ENCODE measurements around the gene AP2M1. TPM values are rescaled to one million over a fixed set of nuclear protein-coding genes. Genes with fewer than 3 reads are reported as not detected.

AP2M1 gene
- polyA plus RNA-seq, 1 donor from 2014 or later: 551 TPM

DNA sequence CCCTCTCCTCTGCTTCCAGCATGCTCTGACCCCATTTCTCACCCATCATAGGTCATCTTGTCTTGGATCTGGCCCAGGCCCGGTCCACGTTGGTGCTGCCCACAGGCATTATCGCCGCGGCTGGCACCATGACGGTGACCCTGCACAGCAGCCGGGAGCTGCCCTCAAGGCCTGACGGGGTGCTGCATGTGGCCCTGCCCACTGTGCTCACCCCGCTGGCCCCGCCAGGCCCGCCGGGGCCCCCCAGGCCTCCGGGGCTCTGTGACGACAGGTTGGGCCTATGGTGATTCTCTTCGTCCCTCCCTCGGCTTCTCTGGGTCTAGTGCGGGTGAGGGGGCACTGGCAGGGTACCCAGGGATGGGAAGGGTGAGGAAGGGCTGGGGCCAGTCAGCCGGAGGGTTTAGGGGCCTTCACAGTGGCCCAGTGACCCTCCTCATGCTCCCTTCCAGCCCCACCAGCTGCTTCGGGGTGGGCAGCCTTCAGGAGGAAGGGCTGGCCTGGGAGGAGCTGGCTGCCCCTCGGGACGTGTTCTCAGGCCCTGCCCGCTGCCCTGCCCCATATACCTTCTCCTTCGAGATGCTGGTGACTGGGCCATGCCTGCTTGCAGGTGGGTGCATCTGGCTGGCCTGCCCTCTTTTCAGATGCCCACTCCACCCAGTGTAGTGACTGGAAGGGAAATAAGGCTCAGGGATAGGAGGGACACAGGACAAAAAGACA, 58.6 kb downstream of the AP2M1 start:
- H3K4me2 ChIP-seq (ENCODE audit: low read length): no peak overlapping the region
- no peak overlapping the region for H3K9ac ChIP-seq (ENCODE audit: low read length)
- H3K36me3 ChIP-seq (ENCODE audit: insufficient read depth, low read length): no peaks in the 10 kb centered on the region
- H3F3A ChIP-seq (ENCODE audit: insufficient read depth, low read length, poor library complexity, severe bottlenecking): no peaks in the 10 kb centered on the region
- H3K9me2 ChIP-seq (ENCODE audit: insufficient read depth, low read length): no peaks in the 10 kb centered on the region
- H3K79me2 ChIP-seq (replicated peaks; ENCODE audit: insufficient read depth, low read length): no peaks in the 10 kb centered on the region
- no peak overlapping the region for H2AFZ ChIP-seq (ENCODE audit: low read depth, low read length)
- H3K4me3 ChIP-seq (ENCODE audit: low read length): no peak overlapping the region
- no peaks in the 10 kb centered on the region for H3K9me3 ChIP-seq (ENCODE audit: low read length)
- TF ChIP-seq EZH2 (IDR thresholded peaks at IDR 0.05; ENCODE audit: borderline replicate concordance, insufficient read depth, low read length, poor library complexity, severe bottlenecking): no peak
- TF ChIP-seq TAF1 (IDR thresholded peaks at IDR 0.05; ENCODE audit: low read depth): no peak
- TF ChIP-seq MXI1 (conservative IDR thresholded peaks at IDR 0.05; ENCODE audit: poor library complexity, severe bottlenecking): no peak
- TF ChIP-seq, protein P1, sequence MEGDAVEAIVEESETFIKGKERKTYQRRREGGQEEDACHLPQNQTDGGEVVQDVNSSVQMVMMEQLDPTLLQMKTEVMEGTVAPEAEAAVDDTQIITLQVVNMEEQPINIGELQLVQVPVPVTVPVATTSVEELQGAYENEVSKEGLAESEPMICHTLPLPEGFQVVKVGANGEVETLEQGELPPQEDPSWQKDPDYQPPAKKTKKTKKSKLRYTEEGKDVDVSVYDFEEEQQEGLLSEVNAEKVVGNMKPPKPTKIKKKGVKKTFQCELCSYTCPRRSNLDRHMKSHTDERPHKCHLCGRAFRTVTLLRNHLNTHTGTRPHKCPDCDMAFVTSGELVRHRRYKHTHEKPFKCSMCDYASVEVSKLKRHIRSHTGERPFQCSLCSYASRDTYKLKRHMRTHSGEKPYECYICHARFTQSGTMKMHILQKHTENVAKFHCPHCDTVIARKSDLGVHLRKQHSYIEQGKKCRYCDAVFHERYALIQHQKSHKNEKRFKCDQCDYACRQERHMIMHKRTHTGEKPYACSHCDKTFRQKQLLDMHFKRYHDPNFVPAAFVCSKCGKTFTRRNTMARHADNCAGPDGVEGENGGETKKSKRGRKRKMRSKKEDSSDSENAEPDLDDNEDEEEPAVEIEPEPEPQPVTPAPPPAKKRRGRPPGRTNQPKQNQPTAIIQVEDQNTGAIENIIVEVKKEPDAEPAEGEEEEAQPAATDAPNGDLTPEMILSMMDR (IDR thresholded peaks at IDR 0.05; ENCODE audit: poor library complexity, severe bottlenecking): no peak
- no peak for TF ChIP-seq RAD21 (conservative IDR thresholded peaks at IDR 0.05)
- TF ChIP-seq EP300 (conservative IDR thresholded peaks at IDR 0.05; ENCODE audit: poor library complexity, severe bottlenecking): no peak
- no peak for TF ChIP-seq POLR2AphosphoS5 (IDR thresholded peaks at IDR 0.05)
- TF ChIP-seq, protein P2, sequence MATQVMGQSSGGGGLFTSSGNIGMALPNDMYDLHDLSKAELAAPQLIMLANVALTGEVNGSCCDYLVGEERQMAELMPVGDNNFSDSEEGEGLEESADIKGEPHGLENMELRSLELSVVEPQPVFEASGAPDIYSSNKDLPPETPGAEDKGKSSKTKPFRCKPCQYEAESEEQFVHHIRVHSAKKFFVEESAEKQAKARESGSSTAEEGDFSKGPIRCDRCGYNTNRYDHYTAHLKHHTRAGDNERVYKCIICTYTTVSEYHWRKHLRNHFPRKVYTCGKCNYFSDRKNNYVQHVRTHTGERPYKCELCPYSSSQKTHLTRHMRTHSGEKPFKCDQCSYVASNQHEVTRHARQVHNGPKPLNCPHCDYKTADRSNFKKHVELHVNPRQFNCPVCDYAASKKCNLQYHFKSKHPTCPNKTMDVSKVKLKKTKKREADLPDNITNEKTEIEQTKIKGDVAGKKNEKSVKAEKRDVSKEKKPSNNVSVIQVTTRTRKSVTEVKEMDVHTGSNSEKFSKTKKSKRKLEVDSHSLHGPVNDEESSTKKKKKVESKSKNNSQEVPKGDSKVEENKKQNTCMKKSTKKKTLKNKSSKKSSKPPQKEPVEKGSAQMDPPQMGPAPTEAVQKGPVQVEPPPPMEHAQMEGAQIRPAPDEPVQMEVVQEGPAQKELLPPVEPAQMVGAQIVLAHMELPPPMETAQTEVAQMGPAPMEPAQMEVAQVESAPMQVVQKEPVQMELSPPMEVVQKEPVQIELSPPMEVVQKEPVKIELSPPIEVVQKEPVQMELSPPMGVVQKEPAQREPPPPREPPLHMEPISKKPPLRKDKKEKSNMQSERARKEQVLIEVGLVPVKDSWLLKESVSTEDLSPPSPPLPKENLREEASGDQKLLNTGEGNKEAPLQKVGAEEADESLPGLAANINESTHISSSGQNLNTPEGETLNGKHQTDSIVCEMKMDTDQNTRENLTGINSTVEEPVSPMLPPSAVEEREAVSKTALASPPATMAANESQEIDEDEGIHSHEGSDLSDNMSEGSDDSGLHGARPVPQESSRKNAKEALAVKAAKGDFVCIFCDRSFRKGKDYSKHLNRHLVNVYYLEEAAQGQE (IDR thresholded peaks at IDR 0.05; ENCODE audit: borderline replicate concordance): no peak
- no peak for TF ChIP-seq SMC3 (conservative IDR thresholded peaks at IDR 0.05; ENCODE audit: poor library complexity)
- peaks cover 58% of the 10 kb centered on the region for H3K27me3 ChIP-seq (ENCODE audit: insufficient read depth, low read depth, low read length)
- H4K20me1 ChIP-seq (ENCODE audit: insufficient read depth): no peaks in the 10 kb centered on the region
- no peak overlapping the region for H3K27ac ChIP-seq (ENCODE audit: low read length)

Other genes with a start within 250 kb of the AP2M1 start
- 227 and 237 TPM in 2 replicates for gene ABCC5, start 157.0 kb upstream of the AP2M1 start, polyA plus RNA-seq
- gene HTR3D, start 143.1 kb upstream of the AP2M1 start, polyA plus RNA-seq: not detected in 2 replicates
- gene HTR3C, start 121.8 kb upstream of the AP2M1 start, polyA plus RNA-seq: not detected in 2 replicates
- gene HTR3E, start 77.8 kb upstream of the AP2M1 start, polyA plus RNA-seq: not detected in 2 replicates
- 109 and 112 TPM in 2 replicates for gene EIF2B5, start 39.5 kb upstream of the AP2M1 start, polyA plus RNA-seq
- gene DVL3, start 19.5 kb upstream of the AP2M1 start, polyA plus RNA-seq: 78.9 and 95.1 TPM in 2 replicates
- gene ABCF3, start 11.3 kb downstream of the AP2M1 start, polyA plus RNA-seq: 40.3 and 52.6 TPM in 2 replicates
- 0.33 and 0.34 TPM in 2 replicates for gene VWA5B2, start 54.7 kb downstream of the AP2M1 start, polyA plus RNA-seq
- 10.8 and 13.5 TPM in 2 replicates for gene ALG3, start 74.1 kb downstream of the AP2M1 start, polyA plus RNA-seq
- 1.6 and 1.8 TPM in 2 replicates for gene EEF1AKMT4, start 74.8 kb downstream of the AP2M1 start, polyA plus RNA-seq
- 2.8 and 5.7 TPM in 2 replicates for gene CAMK2N2, start 86.7 kb downstream of the AP2M1 start, polyA plus RNA-seq
- gene ECE2, start 101.2 kb downstream of the AP2M1 start, polyA plus RNA-seq: 0.22 and 0.42 TPM in 2 replicates
- 319 and 363 TPM in 2 replicates for gene PSMD2, start 124.4 kb downstream of the AP2M1 start, polyA plus RNA-seq
- gene EIF4G1, start 139.8 kb downstream of the AP2M1 start, polyA plus RNA-seq: 66.9 and 80.0 TPM in 2 replicates
- gene FAM131A, start 162.7 kb downstream of the AP2M1 start, polyA plus RNA-seq: 141 and 154 TPM in 2 replicates
- gene CLCN2, start 186.8 kb downstream of the AP2M1 start, polyA plus RNA-seq: 13.4 and 14.0 TPM in 2 replicates
- 155 and 185 TPM in 2 replicates for gene POLR2H, start 186.9 kb downstream of the AP2M1 start, polyA plus RNA-seq
- gene THPO, start 203.4 kb downstream of the AP2M1 start, polyA plus RNA-seq: 0.18 and 0.59 TPM in 2 replicates
- 2.9 and 4.8 TPM in 2 replicates for gene CHRD, start 205.2 kb downstream of the AP2M1 start, polyA plus RNA-seq